HG03558 (cell line): ENCODE measurements around the gene CEMIP.
"Not testable (repeated sequence)": the region's sequence is repeated elsewhere in the genome, so short reads cannot be mapped to it uniquely, and the experiment has no call there.

Experiments used
- ATAC-seq: cut with Tn5 transposase; IDR thresholded peaks from one replicate; pipeline ENCODE4 v1.9.1; 2021; ENCODE audit warnings: moderate number of reproducible peaks; ENCODE audit not compliant: unreplicated experiment; ENCODE audit errors: extremely low read depth

Gene CEMIP

DNA sequence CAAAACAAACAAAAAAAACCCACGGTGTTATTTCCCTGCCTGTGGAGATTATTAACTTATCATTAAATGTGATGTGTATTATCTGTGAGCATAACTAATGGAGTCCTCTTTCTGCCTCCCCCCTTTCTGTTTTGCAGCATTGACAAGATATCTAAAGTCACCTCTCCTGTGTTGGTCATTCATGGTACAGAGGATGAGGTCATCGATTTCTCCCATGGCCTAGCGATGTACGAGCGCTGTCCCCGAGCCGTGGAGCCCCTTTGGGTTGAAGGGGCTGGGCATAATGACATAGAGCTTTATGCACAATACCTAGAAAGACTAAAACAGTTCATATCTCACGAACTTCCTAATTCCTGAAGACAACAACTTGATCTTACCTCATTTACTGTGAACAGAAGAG lies 25.2 kb upstream of the CEMIP start:
- ATAC-seq, result no peak

DNA sequence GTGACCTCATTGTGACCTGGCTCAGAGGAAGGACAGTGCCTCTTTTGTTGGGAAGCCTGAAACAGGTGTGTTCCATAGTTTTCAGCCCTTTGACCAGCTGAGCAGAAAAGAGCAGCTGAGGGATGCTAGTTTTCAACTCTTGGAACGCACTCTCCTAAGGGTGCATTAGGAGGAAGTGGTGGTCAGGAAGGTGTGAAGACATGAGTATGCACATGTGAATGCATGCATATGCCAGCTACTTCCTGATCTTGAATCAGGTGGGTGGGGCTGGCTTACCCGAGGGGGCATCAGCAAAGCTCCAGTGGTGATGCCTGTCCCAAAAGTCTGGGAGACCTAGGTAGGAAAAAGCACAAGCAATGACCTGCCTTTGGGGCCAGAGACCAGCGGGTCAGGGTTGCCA lies 23.3 kb upstream of the CEMIP start:
- ATAC-seq, result no peak

DNA sequence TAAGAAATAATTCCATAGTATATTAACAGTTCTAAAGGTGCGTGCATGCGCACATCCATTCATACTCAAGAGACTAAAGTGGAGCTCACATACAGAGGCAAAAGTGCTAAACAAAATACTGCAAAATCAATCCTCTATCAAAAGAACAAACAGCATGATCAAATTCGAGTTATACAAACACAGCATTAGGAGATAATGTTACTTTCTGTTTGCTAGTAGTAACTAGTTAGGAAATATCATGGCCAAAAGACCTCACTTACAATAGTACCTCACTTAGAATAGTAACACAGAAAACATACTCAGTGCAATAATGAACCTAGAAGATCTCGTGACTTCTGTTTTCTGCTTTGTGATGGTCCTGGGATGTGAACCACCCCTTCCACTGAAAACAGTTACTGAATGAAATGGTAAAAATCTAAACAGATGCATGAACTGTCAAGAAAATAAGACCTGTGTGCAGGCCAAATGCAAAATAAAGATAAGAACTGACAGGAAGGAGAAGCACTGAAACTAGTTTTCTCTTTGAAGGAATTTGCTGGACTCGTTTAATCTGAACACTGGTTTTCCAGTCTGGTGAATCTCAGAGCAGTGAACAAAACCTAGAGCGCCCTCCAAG lies 20.9 kb upstream of the CEMIP start:
- ATAC-seq, result no peak

GRCh38 chr15:80760960-80761359 lies 18.2 kb upstream of the CEMIP start:
- no peak for ATAC-seq

DNA sequence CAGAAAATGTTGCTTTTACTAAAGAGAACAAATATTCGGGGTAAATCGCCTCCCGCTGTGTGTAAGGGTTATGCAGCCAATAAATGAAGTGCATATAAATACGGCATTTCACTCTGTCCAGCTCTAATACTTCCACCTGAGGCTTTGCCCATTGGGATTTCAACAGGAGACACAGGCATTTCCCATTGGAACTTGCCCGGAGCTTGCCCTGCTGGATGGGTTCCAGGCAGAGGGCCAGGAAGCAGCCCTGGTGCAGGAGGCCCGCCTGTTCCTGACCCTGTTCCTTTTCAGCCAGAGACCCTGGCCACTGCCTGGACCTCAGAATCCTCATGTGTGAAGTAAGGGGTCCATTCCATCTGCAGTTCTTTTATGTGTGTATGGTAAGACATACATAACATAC lies 17.4 kb upstream of the CEMIP start:
- no peak for ATAC-seq

DNA sequence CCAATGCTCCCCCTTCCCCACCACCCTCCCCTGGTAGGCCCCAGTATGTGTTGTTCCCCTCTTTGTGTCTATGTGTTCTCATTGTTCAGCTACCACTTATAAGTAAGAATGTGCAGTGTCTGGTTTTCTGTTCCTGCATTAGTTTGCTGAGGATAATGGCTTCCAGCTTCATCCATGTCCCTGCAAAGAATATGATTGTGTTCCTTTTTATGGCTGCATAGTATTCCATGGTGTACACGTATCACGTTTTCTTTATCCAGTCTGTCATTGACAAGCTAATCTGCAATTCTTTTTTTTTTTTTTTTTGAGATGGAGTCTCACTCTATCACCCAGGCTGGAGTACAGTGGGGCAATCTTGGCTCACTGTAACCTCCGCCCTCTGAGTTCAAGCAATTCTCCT lies 15.9 kb upstream of the CEMIP start:
- ATAC-seq, result not testable (repeated sequence)

- ATAC-seq, result no peak
Measured at GRCh38 chr15:80764535-80764934, 14.6 kb upstream of the CEMIP start.

- ATAC-seq, result no peak
Measured at GRCh38 chr15:80766275-80766674, 12.9 kb upstream of the CEMIP start.

- ATAC-seq, result no peak
Measured at GRCh38 chr15:80768158-80768557, 11.0 kb upstream of the CEMIP start.

GRCh38 chr15:80769153-80769828 lies 9.9 kb upstream of the CEMIP start:
- ATAC-seq, result no peak

DNA sequence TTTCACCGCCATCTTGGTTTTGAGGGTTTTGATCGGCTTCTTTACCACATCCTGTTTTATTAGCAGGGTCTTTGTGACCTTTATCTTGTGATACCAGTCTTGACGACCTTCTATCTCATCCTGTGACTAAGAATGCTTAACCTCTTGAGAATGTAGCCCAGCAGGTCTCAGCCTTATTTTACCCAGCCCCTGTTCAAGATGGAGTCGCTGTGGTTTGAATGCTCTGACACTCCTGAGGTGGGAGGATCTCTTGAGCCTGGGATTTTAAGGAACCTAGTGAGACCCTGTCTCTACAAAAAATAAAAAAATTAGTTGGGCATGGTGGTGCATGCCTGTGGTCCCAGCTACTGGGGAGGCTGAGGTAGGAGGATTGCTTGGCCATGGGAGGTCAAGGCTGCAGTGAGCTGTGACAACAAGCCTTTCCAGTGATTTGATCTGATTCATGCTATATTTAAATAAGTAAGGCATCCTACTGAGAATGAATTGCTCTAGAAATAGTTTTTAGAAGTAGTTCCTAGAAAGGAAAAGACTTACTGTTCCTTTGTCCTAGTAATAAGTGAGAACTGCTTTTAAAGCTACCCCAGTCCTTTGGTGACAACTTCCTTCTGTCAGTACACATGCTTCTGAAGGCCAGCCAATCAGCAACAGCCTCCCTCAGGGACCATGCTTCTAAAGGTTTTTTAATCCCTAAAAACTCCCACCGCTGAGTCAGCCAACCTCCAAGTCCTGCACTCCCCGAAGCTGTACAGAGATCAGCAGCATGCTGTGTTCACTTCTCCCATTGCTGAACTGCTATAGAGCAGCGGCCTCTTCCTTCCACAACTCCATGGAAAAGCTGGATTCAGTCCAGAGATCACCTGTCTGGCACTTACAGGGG lies 9.1 kb upstream of the CEMIP start:
- no peak for ATAC-seq

DNA sequence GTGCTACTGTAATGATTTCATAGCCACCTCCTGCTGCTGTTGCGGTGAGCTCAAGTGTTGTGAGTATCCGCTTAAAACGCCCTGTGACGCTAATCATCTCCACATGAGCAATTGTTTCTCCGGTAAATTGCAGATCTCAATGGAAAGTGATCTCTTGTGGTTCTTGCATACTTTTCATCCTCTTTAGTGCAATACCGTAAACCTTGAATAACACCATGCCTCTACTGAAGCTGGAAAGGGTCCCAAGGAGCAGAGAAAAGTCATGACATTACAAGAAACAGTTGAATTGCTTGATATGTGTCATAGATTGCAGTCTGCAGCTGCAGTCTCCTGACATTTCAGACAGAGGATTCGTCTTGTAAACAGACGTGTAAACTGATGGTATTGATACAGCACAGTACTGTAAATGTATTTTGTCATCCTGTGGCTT lies 6.0 kb upstream of the CEMIP start:
- no peak for ATAC-seq

- ATAC-seq, result no peak
Measured at GRCh38 chr15:80773792-80774352, 5.3 kb upstream of the CEMIP start.

DNA sequence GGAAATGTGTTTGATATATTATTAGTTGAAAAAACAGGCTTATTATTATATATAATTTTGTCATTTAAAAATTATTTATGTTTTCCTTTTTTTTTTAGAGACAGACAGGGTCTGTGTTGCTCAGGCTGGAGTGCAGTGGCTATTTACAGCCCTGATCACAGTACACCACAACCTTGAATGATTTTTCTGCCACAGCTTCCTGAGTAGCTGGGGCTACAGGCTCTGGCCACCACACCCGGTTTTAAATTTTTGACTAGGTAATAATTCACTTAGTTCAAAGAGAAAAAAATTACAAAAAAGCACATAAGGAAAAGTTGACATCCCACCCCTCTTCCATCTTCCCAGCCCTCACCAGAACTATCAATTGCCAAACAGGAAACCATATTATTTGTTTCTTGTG lies 4.7 kb upstream of the CEMIP start:
- ATAC-seq, result no peak

- no peak for ATAC-seq
Measured at GRCh38 chr15:80775338-80775737, 3.8 kb upstream of the CEMIP start.

DNA sequence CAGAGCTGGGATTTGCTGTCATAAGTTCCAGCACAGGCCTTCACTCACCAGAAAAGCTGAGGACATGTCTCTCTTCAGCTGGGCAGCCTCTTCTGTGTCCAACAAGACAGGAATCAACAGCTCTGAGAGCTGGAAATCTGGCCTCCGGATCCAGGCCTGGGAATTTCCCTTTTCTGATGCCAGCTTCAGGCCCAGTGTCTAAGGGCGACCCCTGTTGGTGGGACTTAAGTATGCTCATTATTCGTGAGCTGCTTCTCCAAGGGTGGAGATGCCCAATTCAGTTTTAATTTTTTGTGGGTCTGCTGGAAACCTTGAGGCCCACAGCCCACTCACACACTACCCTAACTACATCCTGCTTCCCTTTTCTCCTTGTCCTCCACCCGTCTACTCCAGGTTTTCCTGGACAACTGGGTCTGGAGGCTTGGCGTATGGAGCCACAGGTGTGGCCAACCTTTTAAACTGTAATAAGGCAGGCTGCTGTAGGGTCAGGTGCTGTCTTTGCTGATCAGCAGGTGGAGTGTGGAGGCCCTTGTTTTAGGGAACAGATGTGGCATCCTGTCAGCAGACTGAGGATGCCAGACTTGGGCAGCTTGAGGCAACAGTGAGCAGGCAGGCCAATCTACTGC lies 2.6 kb upstream of the CEMIP start:
- no peak for ATAC-seq

DNA sequence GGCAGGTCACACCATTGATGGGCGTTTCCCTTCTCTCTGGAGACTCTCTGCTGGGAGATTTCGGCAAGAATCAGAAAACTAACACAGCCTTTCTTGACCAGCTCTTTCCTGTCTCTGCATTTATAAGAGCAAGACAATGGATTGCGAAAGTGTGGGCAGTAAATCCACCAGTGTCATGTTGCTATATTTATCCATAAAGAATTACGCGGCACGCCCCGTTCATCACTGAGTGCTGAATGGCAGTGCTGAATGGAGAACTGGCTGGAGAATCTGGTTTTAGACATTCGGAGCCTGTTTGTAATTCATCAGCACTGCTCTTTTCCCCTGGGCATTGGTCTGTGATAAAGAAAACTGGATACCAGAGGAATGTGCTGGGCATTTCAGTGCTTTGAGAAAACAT lies 2.0 kb upstream of the CEMIP start:
- ATAC-seq, result no peak

GRCh38 chr15:80777826-80778620 lies 1.1 kb upstream of the CEMIP start:
- no peak for ATAC-seq

DNA sequence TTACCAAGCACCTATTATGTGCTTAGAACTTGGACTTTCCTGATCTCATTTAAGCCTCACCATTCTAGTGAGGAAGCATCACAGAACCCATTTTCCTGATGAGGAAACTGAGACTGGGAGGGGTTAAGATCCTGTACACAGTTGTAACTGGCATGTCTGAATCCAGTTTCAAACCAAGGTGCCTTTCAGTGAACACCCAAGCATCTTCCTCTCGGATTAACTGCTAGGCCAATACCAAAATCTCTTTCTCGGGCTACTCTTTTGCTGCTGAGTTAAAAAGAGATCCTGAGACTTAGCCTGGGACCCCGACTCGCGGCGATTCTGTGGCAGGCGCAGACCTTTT lies 578 bp upstream of the CEMIP start:
- ATAC-seq, result no peak
